K562 (cell line): ENCODE results near the gene NAT9.

Experiments used
- ARHGAP35 ChIP-seq: fragments of 450-650 bp; IDR thresholded peaks from 2 replicates; pipeline ENCODE4 v1.6.1; 2018; ENCODE audit not compliant: partially characterized antibody
- ARID2 ChIP-seq: fragments of 450-650 bp; IDR thresholded peaks from 2 replicates; pipeline ENCODE4 v1.6.1; 2017; ENCODE audit warnings: antibody characterized with exemption, mild to moderate bottlenecking
- CHD2 ChIP-seq: IDR thresholded peaks from 2 replicates; pipeline ENCODE4 v1.6.1; 2011; ENCODE audit warnings: low read depth, low read length
- CTCF ChIP-seq, 3 experiments: IDR thresholded peaks in 2 of 3; conservative IDR thresholded peaks in 1 of 3; 2 replicates each; pipeline ENCODE4 v1.5.1; 2011 to 2012; ENCODE audit warnings: low read length in 3 of 3, mild to moderate bottlenecking in 3 of 3, control low read depth in 2 of 3, improper control_type of control experiment in 1 of 3, inconsistent platforms in 1 of 3, low read depth in 1 of 3, mixed read lengths in 1 of 3, moderate library complexity in 1 of 3; ENCODE audit not compliant: insufficient read depth in 2 of 3
- DNMT1 ChIP-seq: fragments of 450-650 bp; IDR thresholded peaks from 2 replicates; pipeline ENCODE4 v1.6.1; 2016; ENCODE audit warnings: antibody characterized with exemption, mild to moderate bottlenecking
- EP300 ChIP-seq: IDR thresholded peaks from 2 replicates; pipeline ENCODE4 v1.6.1; 2012; ENCODE audit warnings: low read length, improper control_type of control experiment
- EZH2 ChIP-seq: IDR thresholded peaks from 2 replicates; pipeline ENCODE4 v1.6.1; 2012; ENCODE audit warnings: low read depth, mild to moderate bottlenecking, inconsistent platforms, low read length, borderline replicate concordance
- HDAC6 ChIP-seq: IDR thresholded peaks from 2 replicates; pipeline ENCODE4 v1.6.1; 2012; ENCODE audit warnings: low read depth, mild to moderate bottlenecking, control low read depth, inconsistent platforms, low read length, moderate library complexity
- HMG20B ChIP-seq: fragments of 250-450 bp; sonication (Bioruptor Pico); IDR thresholded peaks from 2 replicates; pipeline ENCODE4 v1.5.0; 2021; ENCODE audit warnings: mild to moderate bottlenecking
- MXI1 ChIP-seq: IDR thresholded peaks from 2 replicates; pipeline ENCODE4 v1.6.1; 2011; ENCODE audit warnings: low read depth, mild to moderate bottlenecking, improper control_type of control experiment, low read length
- SREBF2 ChIP-seq: sonication (generic); formaldehyde crosslinking; IDR thresholded peaks from 2 replicates; pipeline ENCODE4 v1.4.0; 2020; ENCODE audit warnings: mild to moderate bottlenecking, missing genetic modification reagents
- ZC3H11A ChIP-seq: IDR thresholded peaks from 2 replicates; pipeline ENCODE4 v1.6.1; 2012; ENCODE audit warnings: low read depth, low read length, improper control_type of control experiment
- ZNF24 ChIP-seq: fragments of 450-650 bp; IDR thresholded peaks from 2 replicates; pipeline ENCODE4 v1.6.1; 2016
- ZNF407 ChIP-seq: fragments of 450-650 bp; IDR thresholded peaks from 2 replicates; pipeline ENCODE4 v1.6.1; 2016; ENCODE audit warnings: low read depth

- no peak for TF ChIP-seq ARID2
- no peak for TF ChIP-seq SREBF2 (CRISPR knock-in tag)
- TF ChIP-seq CTCF (IDR thresholded peaks at IDR 0.05 in 2 of 3, conservative IDR thresholded peaks at IDR 0.05 in 1 of 3; ENCODE audit: insufficient read depth in 2 of 3, low read depth in 1 of 3, low read length in 3 of 3) = no peak
- no peak for TF ChIP-seq DNMT1
- TF ChIP-seq EZH2 = no peak
- no peak for TF ChIP-seq CHD2
- TF ChIP-seq ZNF24 = no peak
- no peak for TF ChIP-seq ZC3H11A
- no peak for TF ChIP-seq HMG20B (CRISPR knock-in tag)
- no peak for TF ChIP-seq MXI1
- no peak for TF ChIP-seq ARHGAP35
- no peak for TF ChIP-seq EP300
- no peak for TF ChIP-seq ZNF407
- no peak for TF ChIP-seq HDAC6
Measured at GRCh38 chr17:74764751-74765286, 11.3 kb downstream of the NAT9 start.
